ENCODE measurements around the gene LRRC57.

Gene LRRC57

DNA sequence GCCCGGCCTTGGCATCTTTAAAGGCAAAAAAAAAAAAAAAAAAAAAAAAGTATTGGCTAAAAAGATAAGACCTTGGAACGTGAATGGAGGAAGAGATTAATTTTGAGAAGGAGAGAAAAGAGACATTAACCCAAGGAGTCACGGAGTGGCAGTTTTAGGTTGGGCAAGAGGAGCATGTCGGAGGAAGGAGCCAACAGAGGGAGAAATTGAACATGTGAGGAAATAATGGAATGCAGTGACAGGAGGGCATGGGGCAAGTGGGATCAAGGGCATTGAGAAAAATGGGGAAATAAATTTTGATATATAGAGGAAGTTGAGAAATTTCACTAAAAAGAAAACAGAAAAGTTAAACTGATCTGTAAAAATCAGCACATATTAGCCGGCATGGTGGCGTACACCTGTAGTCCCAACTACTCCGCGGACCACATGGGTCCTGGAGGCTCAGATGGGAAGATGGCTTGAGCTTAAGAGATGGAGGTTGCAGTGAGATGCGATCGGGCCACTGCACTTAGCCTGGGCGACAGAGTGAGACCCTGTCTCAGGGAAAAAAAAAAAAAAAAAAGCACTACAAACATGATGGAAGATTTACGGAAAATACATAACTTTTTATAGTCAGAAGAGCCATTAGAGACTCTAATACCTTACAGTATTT, 1.3 kb upstream of the LRRC57 start:
- DNase-seq, result no peak

DNA sequence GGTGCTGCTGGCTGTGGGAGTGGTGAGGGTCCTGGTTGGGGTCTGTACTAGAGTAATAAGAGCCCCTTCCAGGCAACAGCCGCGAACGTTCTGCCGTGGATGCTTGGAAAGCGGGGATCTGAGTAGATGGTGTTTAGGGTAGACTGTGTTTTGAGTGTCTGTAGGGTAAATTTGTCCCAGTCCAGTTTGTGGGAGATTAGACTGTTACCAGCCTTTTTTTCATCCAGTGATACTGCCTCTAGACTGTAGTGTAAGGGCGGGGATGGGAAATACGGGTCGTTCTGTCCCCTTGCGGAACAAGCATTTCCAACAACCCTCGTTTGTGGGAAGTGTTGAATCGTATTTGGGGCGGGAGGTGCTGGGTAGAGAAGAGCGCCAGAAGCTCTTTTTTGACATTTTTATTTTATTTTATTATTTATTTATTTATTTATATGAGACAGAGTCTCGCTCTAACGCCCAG, 469 bp upstream of the LRRC57 start:
- DNase-seq, result no peak

DNA sequence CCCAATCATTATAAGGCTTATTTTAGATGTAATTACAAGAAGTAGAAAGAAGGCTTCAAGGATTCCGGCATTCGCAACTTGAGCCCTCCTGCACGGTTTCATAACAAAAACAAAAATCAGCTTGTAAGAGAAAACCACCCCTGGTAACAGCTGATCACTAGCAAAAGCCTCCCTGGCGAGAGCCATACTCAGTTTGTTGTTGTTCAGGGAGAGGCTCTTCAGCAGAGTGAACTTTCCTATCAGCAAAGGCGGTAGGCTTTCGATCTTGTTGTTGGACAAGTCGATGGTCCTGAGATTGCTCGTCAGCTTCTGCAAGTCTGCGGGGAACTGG, 710 bp downstream of the LRRC57 start:
- DNase-seq, result no peak

DNA sequence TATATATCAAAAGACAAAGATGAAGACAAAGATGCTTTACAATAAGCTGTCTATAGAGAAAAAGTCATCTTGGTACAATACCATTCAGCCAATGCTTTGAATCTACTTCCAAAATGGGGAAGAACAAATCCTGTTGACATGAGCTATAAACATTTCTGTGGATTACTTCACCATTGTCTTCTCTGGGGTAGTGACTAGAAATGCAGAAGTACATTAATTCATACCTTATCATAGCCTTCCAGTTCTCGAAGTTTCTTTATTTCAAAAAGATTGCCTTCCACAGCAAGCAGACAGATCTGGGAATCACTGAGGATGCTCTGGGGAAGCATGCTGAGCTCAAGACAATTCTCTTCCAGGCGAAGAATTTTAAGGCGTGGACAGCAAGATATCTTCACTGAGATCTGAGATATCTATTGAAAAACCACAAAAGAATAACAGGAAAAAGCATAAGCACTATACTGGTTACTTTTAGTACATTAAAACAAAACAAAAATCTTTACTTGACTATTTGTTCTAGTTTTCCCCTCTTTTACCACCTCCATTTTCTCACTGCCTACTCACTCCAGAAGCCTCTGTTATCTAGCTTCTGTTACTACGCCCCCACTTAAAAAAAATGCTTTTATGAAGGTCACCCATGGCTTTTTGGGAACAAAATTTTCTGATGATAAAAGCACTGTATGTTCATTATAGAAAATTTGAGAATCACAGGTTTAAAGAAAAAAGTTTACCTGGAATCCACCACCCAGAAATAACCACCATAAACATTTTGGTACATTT, 3.6 kb downstream of the LRRC57 start:
- no peak for DNase-seq

DNA sequence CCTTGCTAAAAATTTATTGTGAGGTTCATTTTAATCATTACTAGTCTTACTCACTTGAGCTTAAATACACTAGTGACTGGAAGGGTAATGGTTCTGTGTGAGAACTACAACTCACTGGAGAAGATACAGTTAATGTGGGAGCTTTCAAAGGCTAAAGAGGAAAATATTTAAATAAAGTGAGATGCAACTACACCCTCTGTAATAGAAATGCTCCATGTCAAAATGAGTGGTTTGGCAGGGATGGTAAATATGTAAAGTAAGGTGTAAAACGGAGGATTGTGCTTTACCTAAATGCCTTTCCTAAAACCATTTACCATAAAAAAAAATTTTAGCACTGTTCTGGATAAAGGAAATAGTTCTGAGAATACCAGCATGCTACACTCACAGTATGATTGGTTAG, 15.3 kb downstream of the LRRC57 start:
- DNase-seq, result no peak

DNA sequence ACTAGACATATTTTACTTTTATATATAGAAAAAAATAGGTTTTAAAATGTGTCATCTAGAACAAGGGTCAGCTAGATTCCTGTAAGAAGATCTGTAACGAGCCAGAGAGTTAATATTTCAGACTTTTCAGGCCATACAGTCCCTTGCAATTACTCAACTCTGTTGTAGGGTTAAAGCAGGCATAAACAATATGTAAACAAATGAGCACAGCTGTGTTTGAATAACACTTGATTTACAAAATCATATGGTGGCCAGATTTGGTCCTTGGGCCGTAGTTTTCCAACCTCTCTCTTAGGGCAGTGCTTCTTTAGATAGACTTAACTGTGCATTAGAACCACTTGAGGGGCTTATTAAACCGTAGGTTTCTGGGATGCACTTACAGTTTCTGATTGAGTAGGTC, 19.6 kb downstream of the LRRC57 start:
- no peak for DNase-seq

DNA sequence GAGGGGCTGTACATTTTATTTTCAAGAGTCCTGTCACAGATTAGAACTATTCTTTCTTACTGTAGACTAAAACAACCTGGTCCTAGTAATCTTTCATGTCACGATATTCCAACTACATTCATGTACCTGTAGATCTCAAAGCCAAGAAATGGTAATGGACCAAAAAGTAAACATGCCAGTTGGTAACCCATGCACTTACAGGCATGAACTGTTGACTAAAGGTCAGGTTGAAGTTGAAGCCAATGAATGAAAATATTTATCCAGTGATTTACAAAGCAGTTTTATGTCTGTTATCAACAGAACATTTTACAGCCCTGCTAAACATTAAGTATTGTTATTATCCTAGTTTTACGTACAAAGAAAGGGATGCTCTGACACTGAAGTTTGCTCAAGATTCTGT, 25.3 kb downstream of the LRRC57 start:
- DNase-seq, result no peak

DNA sequence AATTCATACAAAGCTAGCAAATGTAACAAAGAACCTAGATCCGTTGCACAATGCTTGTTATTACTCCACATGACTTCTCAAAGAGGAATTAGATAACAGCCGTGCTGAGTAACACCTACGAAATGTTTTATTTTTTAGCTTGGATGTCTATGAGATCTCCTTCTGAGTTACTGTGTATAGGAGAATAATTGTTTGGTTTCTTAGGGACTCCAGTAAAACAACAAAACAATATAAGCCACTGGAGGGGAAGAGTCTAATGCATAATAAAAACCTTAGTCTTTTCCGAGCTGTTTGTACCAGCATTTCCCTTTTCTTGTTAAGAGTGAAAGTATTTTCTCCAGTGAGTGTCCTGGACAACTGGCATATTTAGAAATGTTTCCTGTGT, 37.6 kb downstream of the LRRC57 start:
- no peak for DNase-seq

DNA sequence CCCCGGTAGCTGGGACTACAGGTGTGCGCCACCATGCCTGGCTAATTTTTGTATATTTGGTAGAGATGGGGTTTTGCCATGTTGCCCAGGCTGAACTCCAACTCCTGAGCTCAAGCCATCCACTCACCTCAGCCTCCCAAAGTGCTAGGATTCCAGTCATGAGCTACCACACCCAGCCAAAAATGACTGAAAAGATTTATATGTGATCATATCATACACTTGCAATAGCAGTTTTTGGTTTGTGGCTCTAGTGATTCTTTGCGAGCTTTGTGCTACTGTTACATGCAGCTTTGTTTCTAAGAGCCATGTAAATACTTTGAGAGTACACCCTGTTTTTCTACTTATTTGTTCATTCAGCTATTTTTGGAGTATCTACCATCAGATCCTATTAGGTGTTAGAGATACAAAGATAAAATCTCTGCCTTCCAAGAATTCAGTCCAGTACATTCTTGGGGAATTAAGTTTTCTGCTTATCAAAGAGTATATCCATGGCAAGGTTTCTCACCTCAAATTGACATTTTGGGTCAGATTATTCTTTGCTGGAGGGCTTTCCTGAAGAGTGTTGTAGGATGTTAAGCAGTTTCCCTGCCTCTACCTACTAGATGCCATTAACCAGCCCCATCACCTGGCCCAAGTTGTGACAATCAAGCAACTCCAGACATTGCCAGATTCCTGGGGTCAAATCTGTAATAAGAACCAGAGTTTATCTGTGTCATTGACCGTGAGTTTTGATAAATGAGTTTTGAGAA, 38.2 kb downstream of the LRRC57 start:
- no peak for DNase-seq

DNA sequence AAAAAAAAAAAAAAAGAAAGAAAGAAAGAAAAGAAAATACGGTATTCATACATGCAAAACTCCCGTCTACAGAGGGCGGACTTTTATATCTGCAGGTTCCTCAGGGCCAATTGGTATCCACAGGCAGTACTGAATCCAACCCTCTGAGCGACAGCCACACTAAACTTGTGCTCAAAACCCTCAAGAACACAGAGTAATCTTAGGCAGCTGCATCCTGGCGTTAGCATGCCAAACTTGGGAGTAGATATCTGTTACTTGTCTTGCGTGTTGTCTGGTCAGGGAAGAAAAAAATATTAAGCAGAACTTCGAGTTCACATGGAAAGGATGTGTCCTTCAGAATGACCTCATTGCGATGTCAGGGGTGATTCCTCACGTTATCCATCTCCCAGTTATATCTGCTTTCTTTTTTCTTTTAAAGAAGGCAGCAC, 40.3 kb downstream of the LRRC57 start:
- DNase-seq, result no peak

DNA sequence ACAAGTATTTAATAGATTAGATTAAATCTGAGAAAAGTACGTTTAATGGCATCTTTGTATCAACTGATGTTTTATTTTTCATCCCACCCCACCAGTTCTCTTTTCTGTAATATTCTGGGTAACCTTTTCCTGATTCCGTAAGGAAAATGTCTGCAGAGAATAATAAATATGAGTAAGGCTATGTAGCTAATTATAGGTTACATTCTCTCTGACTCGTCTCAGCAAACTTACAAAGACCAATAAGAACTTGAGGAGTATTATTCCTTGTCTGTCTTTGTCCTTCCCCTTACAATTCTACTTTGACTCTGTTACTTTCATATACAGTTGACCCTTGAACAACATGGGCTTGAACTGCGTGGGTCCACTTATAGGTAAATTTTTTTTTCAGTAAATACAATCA, 41.1 kb downstream of the LRRC57 start:
- no peak for DNase-seq

DNA sequence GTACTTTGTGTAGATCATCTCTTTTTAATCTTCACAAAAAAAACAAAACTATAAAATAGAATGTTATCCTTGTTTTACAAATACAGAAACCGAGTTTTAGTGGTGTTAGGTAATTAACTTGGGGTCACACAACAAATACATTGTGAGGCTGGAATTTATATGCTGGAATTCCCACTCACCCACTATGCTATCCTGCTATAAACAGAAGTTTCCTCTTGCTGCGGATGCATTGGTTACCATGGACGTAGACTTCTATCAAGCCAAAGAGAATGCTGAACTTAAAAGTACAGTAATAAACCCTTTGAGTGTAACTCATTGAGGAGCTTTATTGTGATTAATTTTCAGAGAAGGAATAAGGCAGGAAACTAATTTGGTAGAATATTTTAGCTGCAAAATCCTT, 44.0 kb downstream of the LRRC57 start:
- no peak for DNase-seq

DNA sequence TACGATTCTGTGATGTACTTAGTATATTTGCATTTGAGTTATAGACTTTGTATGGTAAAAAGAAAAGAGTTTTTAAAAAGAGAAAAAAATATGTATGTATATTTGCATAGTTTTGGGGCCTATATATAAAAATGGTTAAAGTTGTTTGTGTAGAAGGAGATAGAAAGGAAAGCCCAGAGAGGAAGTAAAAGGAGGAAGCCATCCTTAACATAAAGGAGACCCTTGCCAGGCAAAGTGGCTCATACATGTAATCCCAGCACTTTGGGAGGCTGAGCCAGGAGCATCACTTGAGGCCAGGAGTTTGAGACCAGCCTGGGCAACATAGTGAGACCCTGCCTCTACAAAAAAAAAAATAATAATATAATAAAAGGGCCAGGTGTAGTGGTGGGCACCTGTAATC, 44.8 kb downstream of the LRRC57 start:
- DNase-seq, result no peak

DNA sequence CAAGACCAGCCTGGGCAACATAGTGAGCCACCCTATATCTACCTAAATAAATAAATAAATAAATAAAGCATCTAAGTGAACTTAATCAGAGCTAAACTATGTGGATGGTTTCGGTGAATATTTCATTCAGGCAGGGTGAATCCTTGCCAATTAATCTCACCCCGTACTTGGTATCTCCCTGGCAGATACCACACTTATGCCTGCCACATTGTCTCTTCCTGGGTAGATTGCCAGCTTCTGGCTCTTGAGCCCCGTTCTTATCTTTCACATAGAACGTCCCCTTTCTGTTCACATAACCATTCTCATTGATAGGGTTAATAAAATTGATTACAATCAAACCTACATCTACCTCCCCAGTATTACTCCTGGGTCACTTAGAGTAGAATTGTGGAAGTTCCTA, 46.1 kb downstream of the LRRC57 start:
- DNase-seq, result no peak

DNA sequence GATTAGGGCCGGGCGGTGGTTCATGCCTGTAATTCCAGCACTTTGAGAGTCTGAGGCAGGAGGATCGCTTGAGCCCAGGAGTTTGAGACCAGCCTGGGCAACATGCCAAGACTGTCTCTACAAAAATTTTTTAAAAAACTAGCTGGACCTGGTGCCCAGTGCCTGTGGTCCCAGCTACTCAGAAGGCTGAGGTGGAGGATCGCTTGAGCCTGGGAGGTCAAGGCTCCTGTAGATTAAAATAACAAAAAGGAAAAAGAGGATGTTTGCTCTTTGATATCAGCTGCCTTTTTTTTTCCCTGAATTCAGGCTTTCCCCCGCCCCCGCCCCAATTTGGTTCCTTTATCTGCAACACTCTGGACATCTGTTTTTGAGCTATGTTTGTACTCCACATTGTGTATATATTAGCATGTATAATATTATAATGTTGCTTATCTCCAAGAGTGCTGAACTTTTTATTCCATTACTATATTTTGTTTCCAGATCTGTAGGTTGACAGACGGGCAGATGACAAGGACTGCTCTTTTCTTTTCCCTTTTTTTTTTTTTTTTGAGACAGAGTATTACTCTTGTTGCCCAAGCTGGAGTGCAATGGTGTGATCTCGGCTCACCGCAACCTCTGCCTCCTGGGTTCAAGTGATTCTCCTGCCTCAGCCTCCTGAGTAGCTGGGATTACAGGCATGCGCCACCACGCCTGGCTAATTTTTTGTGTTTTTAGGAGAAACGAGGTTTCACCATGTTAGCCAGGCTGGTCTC, 48.6 kb downstream of the LRRC57 start:
- DNase-seq, result no peak

DNA sequence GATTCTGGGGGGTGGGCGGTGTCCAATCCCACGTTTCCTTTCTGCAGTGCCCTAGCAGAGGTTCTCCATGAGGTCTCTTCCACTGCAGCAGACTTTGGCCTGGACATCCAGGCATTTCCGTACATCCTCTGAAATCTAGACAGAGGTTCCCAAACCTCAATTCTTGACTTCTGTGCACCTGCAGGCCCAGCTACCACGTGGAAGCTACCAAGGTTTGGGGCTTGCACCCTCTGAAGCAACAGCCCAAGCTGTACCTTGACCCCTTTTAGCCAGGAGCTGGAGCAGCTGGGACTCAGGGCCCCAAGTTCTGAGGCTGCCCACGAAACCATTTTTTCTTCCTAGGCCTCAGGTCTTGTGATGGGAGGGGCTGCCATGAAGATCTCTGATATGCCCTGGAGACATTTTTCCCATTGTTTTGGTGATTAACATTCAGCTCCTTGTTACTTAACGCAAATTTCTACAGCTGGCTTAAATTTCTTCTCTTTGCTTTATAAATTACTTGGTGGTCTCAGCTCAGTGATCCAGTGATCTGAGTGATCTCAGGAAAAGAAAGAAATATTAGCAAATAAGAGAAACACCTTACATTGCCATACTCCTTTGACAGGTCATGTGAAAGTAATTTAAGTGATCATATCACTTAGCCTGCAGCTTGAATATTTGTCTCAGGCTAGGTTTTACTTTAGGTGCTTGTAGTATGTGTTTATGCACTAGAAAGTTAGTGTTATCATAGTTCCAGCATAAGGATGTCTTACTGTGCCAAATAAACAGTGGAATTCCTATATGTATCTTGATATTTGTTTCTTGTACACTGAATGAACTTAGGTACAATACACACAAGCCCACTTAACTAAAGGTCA, 50.2 kb downstream of the LRRC57 start:
- DNase-seq, result no peak

DNA sequence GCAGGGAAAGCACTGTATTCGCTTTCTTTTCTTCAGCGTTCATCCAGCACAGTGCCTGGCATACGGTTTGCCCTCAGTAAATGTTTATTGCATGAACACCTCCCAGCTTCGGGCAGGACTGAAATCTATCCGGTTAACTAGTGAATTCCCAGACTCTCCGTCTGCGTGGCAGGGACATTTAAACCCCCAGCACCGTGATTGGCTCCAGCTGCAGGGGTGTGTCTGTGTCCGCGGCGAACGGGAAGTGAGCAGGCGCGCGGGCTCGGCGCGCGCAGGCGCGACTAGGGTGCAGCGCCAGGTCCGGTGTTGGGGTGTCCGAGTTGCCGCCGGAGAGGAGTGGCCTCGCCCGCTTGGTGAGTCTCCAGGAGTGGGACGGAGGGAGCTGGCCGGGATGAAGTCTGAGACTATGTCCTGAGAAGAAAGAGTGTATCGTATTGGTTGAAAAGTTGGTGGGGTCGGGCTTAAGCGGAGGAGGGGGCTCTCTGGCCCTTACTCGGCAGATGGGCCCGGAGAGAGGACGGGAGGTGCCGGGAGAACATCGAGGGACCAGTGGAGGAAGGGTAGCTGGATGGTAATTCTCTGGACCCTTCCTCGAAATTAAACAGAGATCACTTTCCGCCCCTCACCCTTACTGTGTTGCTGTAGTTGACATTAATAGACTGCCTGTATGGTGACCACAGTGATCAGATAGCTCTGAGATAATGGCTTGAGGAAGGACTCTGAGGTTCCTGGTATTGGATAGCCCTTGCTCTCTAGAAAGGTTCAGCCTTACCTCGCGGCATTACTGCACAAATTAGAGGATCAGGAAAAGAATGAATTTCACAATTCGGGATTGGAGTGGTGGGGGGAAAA, 53.0 kb downstream of the LRRC57 start, which contains the start of gene SNAP23:
SNAP23 (plus strand) TSS at position 274 of the 852 bp plus-strand sequence. CDS start 16,213 bp downstream, outside the sequence.
- peak; percentile 50 for DNase-seq

DNA sequence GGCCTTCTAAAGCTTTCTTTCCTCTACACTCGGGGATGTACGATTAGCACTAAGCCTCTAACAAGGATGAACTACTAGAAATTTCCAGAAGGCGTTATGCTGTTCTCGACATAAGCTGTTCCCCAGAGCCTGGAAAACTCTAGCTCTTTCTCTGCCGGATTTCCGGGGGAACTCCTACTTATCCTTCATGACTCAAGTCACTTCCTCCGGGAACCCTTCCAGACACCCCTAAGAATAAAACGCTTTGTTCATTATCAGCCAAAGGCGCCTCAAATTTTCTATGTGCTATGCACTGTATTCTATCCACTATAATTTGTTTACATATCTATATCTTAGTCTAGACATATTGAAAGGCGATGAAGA, 53.6 kb downstream of the LRRC57 start:
- DNase-seq, result no peak

DNA sequence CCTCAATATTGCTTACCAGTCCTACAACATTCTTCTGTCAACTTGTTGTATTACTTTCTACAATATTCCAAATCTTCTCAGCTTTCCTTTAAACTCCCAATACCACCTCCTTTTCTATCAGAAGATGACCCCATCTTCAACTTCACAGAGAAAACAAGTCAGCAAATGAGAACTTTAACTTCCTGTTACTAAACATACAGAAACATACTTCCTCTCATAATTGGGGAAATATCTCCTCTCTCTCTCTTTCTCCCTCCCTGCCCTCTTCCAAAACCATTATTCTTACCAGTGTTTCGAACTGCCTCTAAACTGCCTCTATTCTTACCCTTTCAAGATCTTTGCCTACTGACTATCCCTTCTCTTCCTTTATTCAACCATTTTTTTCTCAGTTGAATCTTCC, 54.9 kb downstream of the LRRC57 start:
- no peak for DNase-seq

DNA sequence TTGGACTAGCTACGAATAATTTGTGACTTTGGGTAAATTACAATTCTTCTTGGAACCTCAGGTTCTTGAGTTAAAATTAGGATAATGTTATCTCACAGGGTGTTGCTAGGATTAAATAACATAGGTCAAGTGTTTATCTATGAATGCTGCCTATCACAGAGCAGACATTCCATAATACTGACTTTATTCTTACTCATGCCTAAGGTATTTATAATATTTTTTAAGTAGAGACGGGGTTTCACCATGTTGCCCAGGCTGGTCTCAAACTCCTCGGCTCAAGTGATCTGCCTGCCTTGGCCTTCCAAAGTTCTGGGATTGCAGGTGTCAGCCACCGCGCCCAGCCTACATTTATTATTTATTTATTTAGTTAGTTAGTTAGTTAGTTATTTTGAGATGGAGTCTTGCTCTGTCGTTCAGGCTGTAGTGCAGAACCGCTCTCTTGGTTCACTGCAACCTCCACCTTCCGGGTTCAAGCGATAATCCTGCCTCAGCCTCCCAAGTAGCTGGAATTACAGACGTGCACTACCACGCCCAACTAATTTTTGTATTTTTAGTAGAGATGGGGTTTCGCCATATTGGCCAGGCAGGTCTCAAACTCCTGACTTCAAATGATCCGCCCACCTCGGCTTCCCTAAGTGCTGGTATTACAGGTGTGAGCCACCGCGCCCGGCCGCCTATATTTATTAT, 56.9 kb downstream of the LRRC57 start:
- no peak for DNase-seq

All from NCI-H2107 (cell line).